DOHH2 (cell line): ENCODE measurements around the gene ZBTB7B.
"Not testable (repeated sequence)": the region's sequence is repeated elsewhere in the genome, so short reads cannot be mapped to it uniquely, and the experiment has no call there.

Source experiments
- H3F3A ChIP-seq: fragments of 200-600 bp; sonication (generic), shearing (Covaris generic); 2 replicates; pipeline ENCODE4 v1.6.0; 2016; ENCODE audit warnings: antibody characterized with exemption, mild to moderate bottlenecking; ENCODE audit not compliant: control insufficient read depth, insufficient read depth
- H3K27ac ChIP-seq: fragments of 200-600 bp; sonication (generic); 2 replicates; pipeline ENCODE4 v1.5.1; 2014; ENCODE audit warnings: low read depth, mild to moderate bottlenecking, low read length, moderate library complexity
- H3K27me3 ChIP-seq: fragments of 200-600 bp; sonication (generic); 2 replicates; pipeline ENCODE4 v1.6.1; 2014; ENCODE audit warnings: mild to moderate bottlenecking, low read length, mixed read lengths; ENCODE audit not compliant: control insufficient read depth
- H3K36me3 ChIP-seq: fragments of 200-600 bp; sonication (generic); 2 replicates; pipeline ENCODE4 v1.6.1; 2014; ENCODE audit warnings: mild to moderate bottlenecking, low read length, moderate library complexity, mixed read lengths; ENCODE audit not compliant: control insufficient read depth
- H3K4me1 ChIP-seq: fragments of 200-600 bp; sonication (generic); 2 replicates; pipeline ENCODE4 v1.6.1; 2014; ENCODE audit warnings: mild to moderate bottlenecking, low read length, mixed read lengths; ENCODE audit not compliant: control insufficient read depth
- H3K4me2 ChIP-seq: fragments of 200-600 bp; sonication (generic); 2 replicates; pipeline ENCODE4 v1.6.0; 2014; ENCODE audit warnings: mild to moderate bottlenecking, low read length, moderate library complexity
- H3K4me3 ChIP-seq: fragments of 200-600 bp; sonication (generic); 2 replicates; pipeline ENCODE4 v1.5.1; 2014; ENCODE audit warnings: mild to moderate bottlenecking, low read length, mixed read lengths
- H3K79me2 ChIP-seq: fragments of 200-600 bp; sonication (generic); 2 replicates; pipeline ENCODE4 v1.6.1; 2014; ENCODE audit warnings: mild to moderate bottlenecking, low read length, mixed read lengths; ENCODE audit not compliant: control insufficient read depth
- H3K9me2 ChIP-seq: fragments of 200-600 bp; sonication (generic); replicated peaks from 2 replicates; pipeline ENCODE4 v1.6.1; 2014; ENCODE audit warnings: mild to moderate bottlenecking, low read length, mixed read lengths; ENCODE audit not compliant: control insufficient read depth
- H3K9me3 ChIP-seq: fragments of 200-600 bp; sonication (generic); 2 replicates; pipeline ENCODE4 v1.6.1; 2014; ENCODE audit warnings: antibody characterized with exemption, low read length, mixed read lengths; ENCODE audit not compliant: control insufficient read depth, insufficient read depth
- H4K20me1 ChIP-seq: fragments of 200-600 bp; sonication (generic); 2 replicates; pipeline ENCODE4 v1.6.0; 2014; ENCODE audit warnings: low read depth, mild to moderate bottlenecking, antibody characterized with exemption, low read length, moderate library complexity; ENCODE audit not compliant: control insufficient read depth, insufficient read depth
- EZH2phosphoT487 ChIP-seq: fragments of 200-600 bp; sonication (generic); IDR thresholded peaks from 2 replicates; pipeline ENCODE4 v1.6.1; 2017; ENCODE audit warnings: borderline replicate concordance, mild to moderate bottlenecking, antibody characterized with exemption, low read length, moderate library complexity, mixed read lengths
- TF ChIP-seq, protein P1 (sequence below): fragments of 200-600 bp; sonication (generic); IDR thresholded peaks from one replicate; pipeline ENCODE4 v1.5.1; 2014; ENCODE audit warnings: antibody characterized with exemption, mild to moderate bottlenecking, low read depth, low read length; ENCODE audit not compliant: poor library complexity, severe bottlenecking

Gene ZBTB7B

DNA sequence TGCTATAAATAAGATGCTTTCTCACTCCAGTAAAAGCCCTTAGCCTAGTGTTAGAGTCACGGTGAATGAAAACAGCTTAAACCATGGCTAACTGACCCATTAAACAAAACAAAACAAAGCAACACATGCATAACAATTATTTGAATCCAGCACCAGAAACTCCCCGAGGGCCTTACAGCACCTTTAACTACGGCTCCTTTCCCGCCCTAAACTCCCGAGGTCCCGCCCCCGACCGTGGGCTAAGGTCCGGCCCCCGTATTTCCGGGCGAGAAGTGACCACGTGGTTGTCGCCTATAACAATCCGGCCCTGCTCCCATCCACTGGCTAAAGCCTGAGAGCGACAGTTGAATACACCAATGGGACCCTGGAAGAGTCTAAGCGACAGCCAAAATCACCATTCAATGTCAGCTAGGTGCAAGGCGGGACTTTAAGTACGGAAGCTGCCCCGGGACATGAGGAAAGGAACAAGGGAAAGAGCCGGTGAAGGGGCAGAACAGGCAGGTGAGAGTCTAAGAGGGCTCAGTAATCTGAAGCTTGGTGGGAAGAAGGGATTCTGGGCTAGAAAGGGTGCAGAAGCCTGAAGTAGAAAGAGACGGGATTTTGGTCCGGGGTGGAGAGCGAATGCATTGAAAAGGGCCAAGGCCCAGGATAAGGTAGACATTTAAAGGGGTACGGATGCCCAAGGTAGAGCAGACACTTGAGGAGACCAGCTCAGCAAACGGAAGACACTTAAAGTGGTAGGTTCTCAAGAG lies 19.5 kb upstream of the ZBTB7B start, which contains the start of gene FLAD1:
TSS of gene FLAD1 (plus strand) at position 448 of the 752 bp plus-strand sequence. CDS start 351 bp downstream, outside the sequence.
- peaks cover 12% of the 10 kb centered on the region for H3F3A ChIP-seq

DNA sequence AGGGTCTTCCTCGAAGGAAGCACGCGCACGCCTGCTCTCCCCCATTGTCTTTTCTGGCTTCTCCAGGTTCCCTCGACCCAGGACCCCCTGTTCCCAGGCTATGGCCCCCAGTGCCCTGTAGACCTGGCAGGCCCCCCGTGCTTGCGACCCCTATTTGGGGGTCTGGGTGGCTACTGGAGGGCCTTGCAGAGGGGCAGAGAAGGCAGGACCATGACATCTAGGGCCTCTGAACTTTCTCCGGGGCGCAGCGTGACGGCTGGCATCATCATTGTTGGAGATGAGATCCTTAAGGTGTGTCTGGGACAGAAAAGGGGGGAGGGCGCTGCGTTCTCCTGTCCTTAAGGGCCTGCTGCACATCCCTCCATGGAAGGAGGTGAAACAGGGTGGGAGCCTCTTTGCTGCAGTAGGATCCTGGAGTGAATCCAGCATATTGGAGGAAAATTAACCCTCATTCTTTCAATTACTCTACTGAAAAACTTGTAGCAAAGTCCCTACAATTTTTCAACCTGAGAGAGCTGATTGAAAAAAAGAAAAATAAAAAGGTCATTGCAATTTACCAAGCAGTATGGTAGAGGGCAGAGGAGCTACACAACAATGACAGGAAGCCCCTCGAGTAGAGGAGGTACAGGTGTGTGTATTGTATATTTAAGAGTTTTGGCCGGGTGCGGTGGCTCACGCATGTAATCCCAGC lies 18.7 kb upstream of the ZBTB7B start:
- Histone ChIP-seq H3K9me2 (no peaks in the 10 kb centered on the region), H3K9me3 (no peaks in the 10 kb centered on the region), H3K27me3 (no peaks in the 10 kb centered on the region), H3K79me2 (peaks cover 88% of the 10 kb centered on the region), H3F3A (peaks cover 9% of the 10 kb centered on the region), H4K20me1 (peaks cover 9% of the 10 kb centered on the region; the same call in 1 of the 2 replicates), H3K27ac (peak overlapping the region; percentile 35), H3K36me3 (peaks cover 57% of the 10 kb centered on the region), H3K4me2 (peak overlapping the region; percentile 80), H3K4me1 (peaks cover 25% of the 10 kb centered on the region), H3K4me3 (peak overlapping the region; percentile 84)
- TF ChIP-seq, protein P1, sequence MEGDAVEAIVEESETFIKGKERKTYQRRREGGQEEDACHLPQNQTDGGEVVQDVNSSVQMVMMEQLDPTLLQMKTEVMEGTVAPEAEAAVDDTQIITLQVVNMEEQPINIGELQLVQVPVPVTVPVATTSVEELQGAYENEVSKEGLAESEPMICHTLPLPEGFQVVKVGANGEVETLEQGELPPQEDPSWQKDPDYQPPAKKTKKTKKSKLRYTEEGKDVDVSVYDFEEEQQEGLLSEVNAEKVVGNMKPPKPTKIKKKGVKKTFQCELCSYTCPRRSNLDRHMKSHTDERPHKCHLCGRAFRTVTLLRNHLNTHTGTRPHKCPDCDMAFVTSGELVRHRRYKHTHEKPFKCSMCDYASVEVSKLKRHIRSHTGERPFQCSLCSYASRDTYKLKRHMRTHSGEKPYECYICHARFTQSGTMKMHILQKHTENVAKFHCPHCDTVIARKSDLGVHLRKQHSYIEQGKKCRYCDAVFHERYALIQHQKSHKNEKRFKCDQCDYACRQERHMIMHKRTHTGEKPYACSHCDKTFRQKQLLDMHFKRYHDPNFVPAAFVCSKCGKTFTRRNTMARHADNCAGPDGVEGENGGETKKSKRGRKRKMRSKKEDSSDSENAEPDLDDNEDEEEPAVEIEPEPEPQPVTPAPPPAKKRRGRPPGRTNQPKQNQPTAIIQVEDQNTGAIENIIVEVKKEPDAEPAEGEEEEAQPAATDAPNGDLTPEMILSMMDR: no peak
- TF ChIP-seq EZH2phosphoT487: no peak

More for the DNA sequence above, 19.5 kb upstream of the ZBTB7B start, which contains the start of gene FLAD1:
- Histone ChIP-seq H3K9me2 (no peaks in the 10 kb centered on the region), H4K20me1 (peaks cover 3% of the 10 kb centered on the region; the same call in 1 of the 2 replicates), H3K9me3 (no peaks in the 10 kb centered on the region), H3K4me2 (peak within 1 kb of the TSS; percentile 80), H3K27me3 (no peaks in the 10 kb centered on the region), H3K79me2 (peaks cover 85% of the 10 kb centered on the region), H3K4me1 (peaks cover 28% of the 10 kb centered on the region), H3K4me3 (peak within 1 kb of the TSS; percentile 84), H3K36me3 (peaks cover 55% of the 10 kb centered on the region), H3K27ac (peak within 1 kb of the TSS; percentile 69)
- TF ChIP-seq, protein P1: no peak
- no peak for TF ChIP-seq EZH2phosphoT487

DNA sequence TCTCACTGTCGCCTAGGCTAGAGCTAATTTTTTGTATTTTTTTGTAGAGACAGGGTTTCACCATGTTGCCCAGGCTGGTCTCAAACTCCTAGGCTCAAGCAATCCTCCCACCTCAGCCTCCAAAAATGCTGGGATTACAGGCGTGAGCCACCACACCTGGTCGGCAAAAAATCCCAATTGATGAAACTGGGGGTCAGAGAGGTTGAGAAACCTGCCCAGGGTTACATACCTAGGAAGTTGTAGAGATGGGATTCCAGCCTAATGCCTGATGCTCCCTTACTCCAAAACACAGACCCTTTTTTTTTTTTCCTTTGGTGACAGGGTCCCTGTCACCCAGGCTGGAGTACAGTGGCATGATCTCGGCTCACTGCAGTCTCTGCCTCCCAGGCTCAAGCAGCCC lies 15.9 kb upstream of the ZBTB7B start:
- not testable (repeated sequence) for H3K9me3 ChIP-seq, H3K4me2 ChIP-seq, H3K4me3 ChIP-seq, H3F3A ChIP-seq, H3K9me2 ChIP-seq, H4K20me1 ChIP-seq, H3K27me3 ChIP-seq, H3K27ac ChIP-seq
- H3K79me2 ChIP-seq: peaks cover 69% of the 10 kb centered on the region
- H3K36me3 ChIP-seq: peaks cover 53% of the 10 kb centered on the region
- H3K4me1 ChIP-seq: peaks cover 17% of the 10 kb centered on the region

DNA sequence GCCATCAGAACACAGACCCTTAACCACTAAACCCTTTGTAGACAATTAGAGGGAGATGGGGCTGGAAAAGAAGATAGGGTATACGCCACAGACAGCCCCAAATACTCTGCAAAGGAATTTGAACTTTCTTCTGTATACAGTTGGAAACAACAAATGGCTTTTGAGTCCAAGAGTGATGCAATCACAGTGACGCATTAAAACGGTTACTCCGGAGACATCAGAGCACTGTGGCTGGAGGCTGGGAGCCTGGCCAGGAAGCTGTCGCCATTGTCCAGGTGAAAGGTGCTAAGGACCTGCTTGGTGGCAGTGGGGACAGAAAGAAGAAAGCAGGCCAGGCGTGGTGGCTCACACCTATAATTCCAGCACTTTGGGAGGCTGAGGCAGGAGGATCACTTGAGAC lies 15.3 kb upstream of the ZBTB7B start:
- H3K9me2 ChIP-seq: no peaks in the 10 kb centered on the region
- H4K20me1 ChIP-seq: peaks cover 9% of the 10 kb centered on the region; the same call in 1 of the 2 replicates
- no peaks in the 10 kb centered on the region for H3K27me3 ChIP-seq
- H3K4me2 ChIP-seq: no peak overlapping the region
- H3K36me3 ChIP-seq: peaks cover 53% of the 10 kb centered on the region
- H3K27ac ChIP-seq: no peak overlapping the region
- H3K4me1 ChIP-seq: peaks cover 16% of the 10 kb centered on the region
- H3K9me3 ChIP-seq: no peaks in the 10 kb centered on the region
- TF ChIP-seq EZH2phosphoT487: no peak
- TF ChIP-seq, protein P1: no peak
- no peak overlapping the region for H3K4me3 ChIP-seq
- H3K79me2 ChIP-seq: peaks cover 64% of the 10 kb centered on the region
- H3F3A ChIP-seq: no peaks in the 10 kb centered on the region; the same call in 1 of the 2 replicates
